GM23338 (cell line): ENCODE results near the gene DHRS13. TPM values are rescaled to one million over a fixed set of nuclear protein-coding genes. Genes with fewer than 3 reads are reported as not detected.

Experiments used
- ATAC-seq: fragments of 200-7000 bp; cut with Tn5 transposase; 3 replicates; pipeline ENCODE4 v1.9.1; 2020
- DNase-seq: peaks from one replicate; pipeline ENCODE4 v3.0.0-alpha.2; 2015; ENCODE audit warnings: low spot score
- H2AFZ ChIP-seq: fragments of 200-600 bp; sonication (generic); 2 replicates; pipeline ENCODE4 v1.8.0; 2016; ENCODE audit warnings: antibody characterized with exemption, mild to moderate bottlenecking, moderate library complexity
- H3F3A ChIP-seq: fragments of 200-600 bp; sonication (generic); replicated peaks from 2 replicates; pipeline ENCODE4 v1.8.0; 2017; ENCODE audit warnings: antibody characterized with exemption, mixed run types, low read depth
- H3K27ac ChIP-seq: fragments of 200-600 bp; sonication (generic); 2 replicates; pipeline ENCODE4 v1.6.1; 2016; ENCODE audit warnings: low read depth
- H3K27me3 ChIP-seq: fragments of 200-600 bp; sonication (generic); 2 replicates; pipeline ENCODE4 v1.8.0; 2016; ENCODE audit warnings: mild to moderate bottlenecking, mixed run types, moderate library complexity; ENCODE audit not compliant: insufficient read depth
- H3K36me3 ChIP-seq: fragments of 200-600 bp; sonication (generic); 2 replicates; pipeline ENCODE4 v1.8.0; 2016; ENCODE audit warnings: mild to moderate bottlenecking; ENCODE audit not compliant: insufficient read depth
- H3K4me1 ChIP-seq: fragments of 200-600 bp; sonication (generic); 2 replicates; pipeline ENCODE4 v1.8.0; 2016; ENCODE audit warnings: mild to moderate bottlenecking, moderate library complexity; ENCODE audit not compliant: insufficient read depth
- H3K4me2 ChIP-seq: fragments of 200-600 bp; sonication (generic); 2 replicates; pipeline ENCODE4 v1.7.1; 2017; ENCODE audit warnings: mixed run types
- H3K4me3 ChIP-seq: fragments of 200-600 bp; sonication (generic); 2 replicates; pipeline ENCODE4 v1.6.1; 2016; ENCODE audit warnings: mixed run types
- H3K79me2 ChIP-seq: fragments of 200-600 bp; sonication (generic); replicated peaks from 2 replicates; pipeline ENCODE4 v1.8.0; 2017; ENCODE audit warnings: mild to moderate bottlenecking; ENCODE audit not compliant: insufficient read depth
- H3K9me2 ChIP-seq: fragments of 200-600 bp; sonication (generic); 2 replicates; pipeline ENCODE4 v1.8.0; 2017; ENCODE audit not compliant: insufficient read depth
- H4K20me1 ChIP-seq: fragments of 200-600 bp; sonication (generic); replicated peaks from 2 replicates; pipeline ENCODE4 v1.8.0; 2017; ENCODE audit warnings: mild to moderate bottlenecking; ENCODE audit not compliant: insufficient read depth
- H3K27ac Mint-ChIP-seq: 2 replicates; pipeline ENCODE4 v1.8.0; 2020; ENCODE audit warnings: inconsistent platforms, mild to moderate bottlenecking, moderate library complexity, mixed read lengths
- H3K27me3 Mint-ChIP-seq: 3 replicates; pipeline ENCODE4 v1.8.0; 2022; ENCODE audit warnings: low read depth, mild to moderate bottlenecking, moderate library complexity, mixed read lengths, inconsistent platforms; ENCODE audit not compliant: insufficient read depth, poor library complexity
- H3K36me3 Mint-ChIP-seq: 3 replicates; pipeline ENCODE4 v1.8.0; 2021; ENCODE audit warnings: low read depth, mild to moderate bottlenecking, inconsistent platforms, moderate library complexity, mixed read lengths
- H3K4me1 Mint-ChIP-seq: 3 replicates; pipeline ENCODE4 v1.8.0; 2020; ENCODE audit warnings: mild to moderate bottlenecking, inconsistent platforms, mixed read lengths
- H3K4me3 Mint-ChIP-seq: 3 replicates; pipeline ENCODE4 v1.8.0; 2021; ENCODE audit warnings: moderate library complexity, mild to moderate bottlenecking, inconsistent platforms, mixed read lengths
- H3K9me3 Mint-ChIP-seq: 3 replicates; pipeline ENCODE4 v1.8.0; 2020; ENCODE audit warnings: moderate library complexity, mild to moderate bottlenecking, inconsistent platforms, mixed read lengths
- CREB1 ChIP-seq: fragments of 250-450 bp; sonication (Bioruptor Pico); IDR thresholded peaks from 2 replicates; pipeline ENCODE4 v1.5.0; 2020; ENCODE audit warnings: low read depth, mild to moderate bottlenecking, moderate library complexity
- CTCF ChIP-seq, 2 experiments: fragments of 200-600 bp in 1 of 2; sonication (generic) in 1 of 2; conservative IDR thresholded peaks; 2 replicates each; pipeline versions ENCODE4 v1.5.1 to v1.6.1; 2016 to 2017; ENCODE audit warnings: antibody characterized with exemption in 2 of 2, low read depth in 2 of 2, mild to moderate bottlenecking in 2 of 2, moderate library complexity in 1 of 2
- ETS1 ChIP-seq: IDR thresholded peaks from 2 replicates; pipeline ENCODE4 v1.6.1; 2016; ENCODE audit warnings: antibody characterized with exemption
- EZH2 ChIP-seq: fragments of 200-600 bp; sonication (generic); IDR thresholded peaks from one replicate; pipeline ENCODE4 v1.8.0; 2017; ENCODE audit warnings: antibody characterized with exemption, mild to moderate bottlenecking, low read depth; ENCODE audit not compliant: unreplicated experiment
- EZH2phosphoT487 ChIP-seq: fragments of 200-600 bp; sonication (generic); IDR thresholded peaks from one replicate; pipeline ENCODE4 v1.8.1; 2018; ENCODE audit warnings: antibody characterized with exemption; ENCODE audit not compliant: unreplicated experiment
- JUNB ChIP-seq: IDR thresholded peaks from one replicate; pipeline ENCODE4 v1.6.1; 2016; ENCODE audit warnings: antibody characterized with exemption; ENCODE audit not compliant: unreplicated experiment
- NANOG ChIP-seq: IDR thresholded peaks from 2 replicates; pipeline ENCODE4 v1.6.1; 2016; ENCODE audit warnings: antibody characterized with exemption, borderline replicate concordance
- POLR2AphosphoS5 ChIP-seq: IDR thresholded peaks from 2 replicates; pipeline ENCODE4 v1.6.1; 2016; ENCODE audit warnings: antibody characterized with exemption, low read depth
- REST ChIP-seq: IDR thresholded peaks from one replicate; pipeline ENCODE4 v1.6.1; 2018; ENCODE audit warnings: antibody characterized with exemption; ENCODE audit not compliant: unreplicated experiment
- STAT1 ChIP-seq: IDR thresholded peaks from one replicate; pipeline ENCODE4 v1.6.1; 2016; ENCODE audit warnings: antibody characterized with exemption; ENCODE audit not compliant: unreplicated experiment
- ZNF114 ChIP-seq: fragments of 250-450 bp; sonication (Bioruptor Pico); IDR thresholded peaks from 2 replicates; pipeline ENCODE4 v1.5.0; 2020; ENCODE audit warnings: mild to moderate bottlenecking, moderate library complexity
- ZNF331 ChIP-seq: fragments of 250-450 bp; sonication (Bioruptor Pico); IDR thresholded peaks from 2 replicates; pipeline ENCODE4 v1.5.0; 2020; ENCODE audit warnings: low read depth, mild to moderate bottlenecking, moderate library complexity
- ZNF462 ChIP-seq: fragments of 250-450 bp; sonication (Bioruptor Pico); IDR thresholded peaks from 2 replicates; pipeline ENCODE4 v1.5.0; 2020; ENCODE audit warnings: mild to moderate bottlenecking, moderate library complexity
- polyA plus RNA-seq: library from polyadenylated mRNA; unstranded; fragments of >200 nt; fragmentation: Nextera tagmentation; extraction: Ambion mirVana; gene quantifications from 2 replicates; pipeline ENCODE4 v1.2.1, GENCODE V29; 2016
- total RNA-seq: library from RNA; depleted of rRNA; stranded (reverse); fragments of >200 nt; shearing (Covaris generic); gene quantifications from 2 replicates; pipeline ENCODE4 v1.2.3, GENCODE V29; 2014

Gene DHRS13
- total and polyA plus RNA-seq, 2 experiments from 2014 or later = 5.4 to 34.2 TPM

GRCh38 chr17:28863953-28864352 is 38.9 kb downstream of the DHRS13 start:
- ATAC-seq (no peak), DNase-seq (no peak)
- Histone ChIP-seq H3K79me2 (no peaks in the 10 kb centered on the region), H3K4me2 (no peak overlapping the region), H2AFZ (no peak overlapping the region), H4K20me1 (no peaks in the 10 kb centered on the region), H3K27me3 (no peaks in the 10 kb centered on the region), H3F3A (0 out of 2 replicates have a peak, but pooled peaks cover 7% of the 10 kb centered on the region), H3K36me3 (peaks cover 1% of the 10 kb centered on the region), H3K4me3 (no peak overlapping the region), H3K9me2 (no peaks in the 10 kb centered on the region), H3K27ac (no peak overlapping the region), H3K4me1 (no peaks in the 10 kb centered on the region; the same call in none of the 2 replicates)
- TF ChIP-seq ZNF114 (CRISPR knock-in tag) = no peak
- TF ChIP-seq JUNB = no peak
- no peak for TF ChIP-seq REST
- no peak for TF ChIP-seq CTCF (conservative IDR thresholded peaks at IDR 0.05; ENCODE audit: low read depth in 2 of 2)
- no peak for TF ChIP-seq EZH2
- no peak for TF ChIP-seq ETS1
- TF ChIP-seq CREB1 (CRISPR knock-in tag) = no peak
- TF ChIP-seq POLR2AphosphoS5 = no peak
- no peak for TF ChIP-seq ZNF331 (CRISPR knock-in tag)
- no peak for TF ChIP-seq EZH2phosphoT487
- no peak for TF ChIP-seq ZNF462 (CRISPR knock-in tag)
- no peak for TF ChIP-seq STAT1
- TF ChIP-seq NANOG = no peak
- Mint-ChIP-seq H3K27ac (no peak overlapping the region), H3K4me1 (peaks cover 16% of the 10 kb centered on the region), H3K27me3 (peaks cover 4% of the 10 kb centered on the region), H3K4me3 (no peak overlapping the region), H3K36me3 (peaks cover 18% of the 10 kb centered on the region), H3K9me3 (no peaks in the 10 kb centered on the region)
